ENCODE measurements around the gene TRA2A. TPM values are rescaled to one million over a fixed set of nuclear protein-coding genes. Genes with fewer than 3 reads are reported as not detected.

TRA2A gene
- total and polyA plus RNA-seq, 9 of the 15 experiments (the other 6 are each of a cell fraction or from before 2014, with no cell fraction given) = 22.7 to 210 (median 73.9) TPM

DNA sequence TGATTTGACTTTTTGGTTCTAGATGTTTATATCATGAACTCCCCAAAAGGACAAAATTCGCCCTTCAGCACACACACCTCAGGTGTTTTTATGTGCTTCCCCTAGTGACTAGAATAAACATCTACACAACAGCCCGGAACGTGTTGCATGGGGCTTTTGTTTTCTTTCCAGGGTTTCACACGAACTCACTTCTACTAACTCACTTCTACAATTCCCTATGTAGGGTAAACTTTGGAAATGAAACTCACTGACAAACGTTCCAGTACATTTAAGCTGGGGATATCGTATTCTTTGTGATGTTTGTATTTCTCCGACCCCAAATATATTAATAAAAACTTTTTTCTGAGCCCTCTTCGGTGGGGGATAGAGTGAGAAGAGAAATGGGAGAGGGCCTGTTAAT is 1.4 kb downstream of the TRA2A start (continued):
- TF ChIP-seq SMARCC2 (IDR thresholded peaks at IDR 0.05; ENCODE audit: low read depth) (no peak), CTCF (IDR thresholded peaks at IDR 0.05 in 2 of 3, conservative IDR thresholded peaks at IDR 0.05 in 1 of 3; ENCODE audit: insufficient read depth in 2 of 3, low read depth in 1 of 3, low read length in 3 of 3) (peak in 1 of 3 experiments; percentile 18; a peak in 1 of 6 replicates), GTF2E2 (tag; IDR thresholded peaks at IDR 0.05) (no peak), POLR2H (tag; IDR thresholded peaks at IDR 0.05; ENCODE audit: low read depth) (0 out of 2 replicates have a peak, but pooled peaks have one; percentile 15), CBFA2T3 (IDR thresholded peaks at IDR 0.05) (no peak), BRD4 (IDR thresholded peaks at IDR 0.05) (0 out of 2 replicates have a peak, but pooled peaks have one; percentile 11), U2AF2 (optimal IDR thresholded peaks at IDR 0.05; ENCODE audit: low read depth, low read length) (no peak), ELF4 (CRISPR knock-in tag; IDR thresholded peaks at IDR 0.05) (no peak), RREB1 (CRISPR knock-in tag; IDR thresholded peaks at IDR 0.05) (no peak), TAL1 (IDR thresholded peaks at IDR 0.05) (no peak), ETV1 (tag; conservative IDR thresholded peaks at IDR 0.05; ENCODE audit: low read depth) (no peak), FOXJ2 (tag; IDR thresholded peaks at IDR 0.05) (peak; percentile 97), KHSRP (IDR thresholded peaks at IDR 0.05) (no peak), ETS2 (tag; IDR thresholded peaks at IDR 0.05; ENCODE audit: borderline replicate concordance, poor library complexity, severe bottlenecking) (no peak), ELF1 (tag; IDR thresholded peaks at IDR 0.05) (no peak), TCF15 (CRISPR knock-in tag; IDR thresholded peaks at IDR 0.05) (no peak)
- TF ChIP-seq, protein P1, sequence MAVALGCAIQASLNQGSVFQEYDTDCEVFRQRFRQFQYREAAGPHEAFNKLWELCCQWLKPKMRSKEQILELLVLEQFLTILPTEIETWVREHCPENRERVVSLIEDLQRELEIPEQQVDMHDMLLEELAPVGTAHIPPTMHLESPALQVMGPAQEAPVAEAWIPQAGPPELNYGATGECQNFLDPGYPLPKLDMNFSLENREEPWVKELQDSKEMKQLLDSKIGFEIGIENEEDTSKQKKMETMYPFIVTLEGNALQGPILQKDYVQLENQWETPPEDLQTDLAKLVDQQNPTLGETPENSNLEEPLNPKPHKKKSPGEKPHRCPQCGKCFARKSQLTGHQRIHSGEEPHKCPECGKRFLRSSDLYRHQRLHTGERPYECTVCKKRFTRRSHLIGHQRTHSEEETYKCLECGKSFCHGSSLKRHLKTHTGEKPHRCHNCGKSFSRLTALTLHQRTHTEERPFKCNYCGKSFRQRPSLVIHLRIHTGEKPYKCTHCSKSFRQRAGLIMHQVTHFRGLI (CRISPR knock-in tag; IDR thresholded peaks at IDR 0.05) = no peak
- TF ChIP-seq, protein P2, sequence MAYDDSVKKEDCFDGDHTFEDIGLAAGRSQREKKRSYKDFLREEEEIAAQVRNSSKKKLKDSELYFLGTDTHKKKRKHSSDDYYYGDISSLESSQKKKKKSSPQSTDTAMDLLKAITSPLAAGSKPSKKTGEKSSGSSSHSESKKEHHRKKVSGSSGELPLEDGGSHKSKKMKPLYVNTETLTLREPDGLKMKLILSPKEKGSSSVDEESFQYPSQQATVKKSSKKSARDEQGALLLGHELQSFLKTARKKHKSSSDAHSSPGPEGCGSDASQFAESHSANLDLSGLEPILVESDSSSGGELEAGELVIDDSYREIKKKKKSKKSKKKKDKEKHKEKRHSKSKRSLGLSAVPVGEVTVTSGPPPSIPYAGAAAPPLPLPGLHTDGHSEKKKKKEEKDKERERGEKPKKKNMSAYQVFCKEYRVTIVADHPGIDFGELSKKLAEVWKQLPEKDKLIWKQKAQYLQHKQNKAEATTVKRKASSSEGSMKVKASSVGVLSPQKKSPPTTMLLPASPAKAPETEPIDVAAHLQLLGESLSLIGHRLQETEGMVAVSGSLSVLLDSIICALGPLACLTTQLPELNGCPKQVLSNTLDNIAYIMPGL (CRISPR knock-in tag; IDR thresholded peaks at IDR 0.05) = no peak

All from K562 (cell line).